Esophagus squamous epithelium (tissue), 5 donors: ENCODE data around the gene SPACDR. TPM values are rescaled to one million over a fixed set of nuclear protein-coding genes. Genes with fewer than 3 reads are reported as not detected.

Source experiments
- DNase-seq: peaks from one replicate; lab custom pipeline; 2025; lab: John Stamatoyannopoulos, UW
- H3K27ac ChIP-seq, 4 donors: fragments of 200-600 bp; sonication (generic); one replicate each; pipeline ENCODE4 v1.5.1; 2016 to 2019; ENCODE audit warnings: mild to moderate bottlenecking in 1 of 4
- H3K27me3 ChIP-seq, 4 donors: fragments of 200-600 bp; sonication (generic); 1 replicate in 3 of 4; 2 replicates in 1 of 4; pipeline versions ENCODE4 v1.5.1 to v1.6.0; 2017 to 2021; ENCODE audit warnings: antibody characterized with exemption in 1 of 4
- H3K36me3 ChIP-seq, 3 donors: fragments of 200-600 bp; sonication (generic); one replicate each; pipeline ENCODE4 v1.5.1; 2016 to 2019
- H3K4me1 ChIP-seq, 3 donors: fragments of 200-600 bp; sonication (generic); one replicate each; pipeline ENCODE4 v1.5.1; 2017 to 2019
- H3K4me3 ChIP-seq, 4 donors: fragments of 200-600 bp; sonication (generic); 1 replicate in 3 of 4; 2 replicates in 1 of 4; pipeline ENCODE4 v1.5.1; 2016 to 2019; ENCODE audit warnings: mild to moderate bottlenecking in 2 of 4, moderate library complexity in 1 of 4
- H3K9me3 ChIP-seq, 3 donors: fragments of 200-600 bp; sonication (generic); one replicate each; pipeline ENCODE4 v1.5.1; 2016 to 2019
- POLR2A ChIP-seq, 4 donors: fragments of 450-650 bp; IDR thresholded peaks; one replicate each; pipeline ENCODE4 v1.6.1; 2017; ENCODE audit warnings: antibody characterized with exemption in 4 of 4, mild to moderate bottlenecking in 4 of 4, moderate library complexity in 3 of 4
- WGBS, 2 donors: methylation state at CpG; one replicate each; pipeline ENCODE4 v1.1.5; 2018; 5-methylcytosine and 5-hydroxymethylcytosine counted together
- intact Hi-C: fragments of 100-400 bp; cut with DNase I; formaldehyde crosslinking; loops from one replicate; pipeline ENCODE4 v1.15.0; 2022
- total RNA-seq, 4 donors: library from RNA; depleted of rRNA; stranded (reverse); fragments of >200 nt; gene quantifications; one replicate each; pipeline ENCODE4 v1.1.0, GENCODE V29; 2016
- TF ChIP-seq, protein P1 (sequence below), 6 experiments: fragments of 450-650 bp in 4 of 6; fragments of 200-600 bp in 2 of 6; sonication (generic) in 2 of 6; IDR thresholded peaks; one replicate each; pipeline ENCODE4 v1.5.1; 2016 to 2019; ENCODE audit warnings: antibody characterized with exemption in 6 of 6, mild to moderate bottlenecking in 4 of 6, moderate library complexity in 4 of 6
- donor health status: DM: yes; HTN: yes; CAD: no.

SPACDR gene
- total RNA-seq, 4 donors from 2014 or later, result not detected

DNA sequence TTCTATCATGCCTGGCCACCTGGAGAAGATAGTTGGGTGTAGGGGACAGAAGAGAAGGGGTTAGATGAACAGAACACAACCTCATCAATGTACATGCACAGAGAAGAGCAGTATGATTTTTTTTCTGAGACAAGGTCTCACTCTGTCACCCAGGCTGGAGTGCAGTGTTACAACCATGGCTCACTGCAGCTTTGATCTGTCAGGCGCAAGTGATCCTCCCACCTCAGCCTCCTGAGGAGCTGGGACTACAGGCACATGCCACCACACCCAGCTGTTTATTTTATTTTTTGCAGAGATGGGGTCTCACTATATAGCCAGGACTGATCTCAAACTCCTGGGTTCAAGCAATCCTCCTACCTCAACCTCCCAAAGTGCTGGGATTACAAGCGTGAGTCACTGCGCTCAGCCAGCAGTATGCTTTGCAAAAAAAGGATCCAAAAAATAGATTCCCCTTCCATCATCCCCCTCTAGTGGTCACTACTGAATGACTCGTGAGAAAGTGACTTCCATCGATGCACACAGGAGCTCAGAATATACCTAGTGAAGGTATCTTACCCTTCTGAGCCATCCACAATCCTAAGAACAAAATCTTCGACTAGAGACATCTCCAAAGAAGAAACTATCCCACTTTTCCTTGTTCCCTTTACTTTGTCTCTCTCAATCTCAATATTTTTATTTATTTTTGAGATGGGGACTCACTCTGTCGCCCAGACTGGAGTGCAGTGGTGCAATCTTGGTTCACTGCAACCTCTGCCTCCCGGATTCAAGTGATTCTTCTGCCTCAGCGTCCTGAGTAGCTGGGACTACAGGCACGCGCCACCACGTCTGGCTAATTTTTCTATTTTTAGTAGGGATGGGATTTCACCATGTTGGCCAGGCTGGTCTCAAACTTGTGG, 56.5 kb downstream of the SPACDR start:
- 44 to 50% methylated on average over 11 to 12 of the region's 12 CpGs for WGBS, 2 donors
- Histone ChIP-seq H3K4me1 (peaks cover 0 to 8% (median 0%) of the 10 kb centered on the region in 3 donors), H3K36me3 (no peaks in the 10 kb centered on the region), H3K4me3 (no peak overlapping the region), H3K27me3 (no peaks in the 10 kb centered on the region), H3K9me3 (no peaks in the 10 kb centered on the region), H3K27ac (no peak overlapping the region)
- TF ChIP-seq, protein P1, sequence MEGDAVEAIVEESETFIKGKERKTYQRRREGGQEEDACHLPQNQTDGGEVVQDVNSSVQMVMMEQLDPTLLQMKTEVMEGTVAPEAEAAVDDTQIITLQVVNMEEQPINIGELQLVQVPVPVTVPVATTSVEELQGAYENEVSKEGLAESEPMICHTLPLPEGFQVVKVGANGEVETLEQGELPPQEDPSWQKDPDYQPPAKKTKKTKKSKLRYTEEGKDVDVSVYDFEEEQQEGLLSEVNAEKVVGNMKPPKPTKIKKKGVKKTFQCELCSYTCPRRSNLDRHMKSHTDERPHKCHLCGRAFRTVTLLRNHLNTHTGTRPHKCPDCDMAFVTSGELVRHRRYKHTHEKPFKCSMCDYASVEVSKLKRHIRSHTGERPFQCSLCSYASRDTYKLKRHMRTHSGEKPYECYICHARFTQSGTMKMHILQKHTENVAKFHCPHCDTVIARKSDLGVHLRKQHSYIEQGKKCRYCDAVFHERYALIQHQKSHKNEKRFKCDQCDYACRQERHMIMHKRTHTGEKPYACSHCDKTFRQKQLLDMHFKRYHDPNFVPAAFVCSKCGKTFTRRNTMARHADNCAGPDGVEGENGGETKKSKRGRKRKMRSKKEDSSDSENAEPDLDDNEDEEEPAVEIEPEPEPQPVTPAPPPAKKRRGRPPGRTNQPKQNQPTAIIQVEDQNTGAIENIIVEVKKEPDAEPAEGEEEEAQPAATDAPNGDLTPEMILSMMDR (IDR thresholded peaks at IDR 0.05), result peak; percentile 17 to 64 (median 54)
- no peak for TF ChIP-seq POLR2A (IDR thresholded peaks at IDR 0.05)
- DNase-seq, result no peak
- intact Hi-C loops, result no loop called here

GRCh38 chr7:100406767-100407166, 57.3 kb downstream of the SPACDR start:
- no peak for DNase-seq
- no peak for TF ChIP-seq POLR2A (IDR thresholded peaks at IDR 0.05)
- TF ChIP-seq, protein P1 (IDR thresholded peaks at IDR 0.05), result no peak
- Histone ChIP-seq H3K36me3 (no peaks in the 10 kb centered on the region), H3K9me3 (no peaks in the 10 kb centered on the region), H3K4me3 (no peak overlapping the region), H3K27me3 (no peaks in the 10 kb centered on the region), H3K27ac (no peak overlapping the region), H3K4me1 (peaks cover 0 to 8% (median 0%) of the 10 kb centered on the region in 3 donors)
- intact Hi-C loops, result no loop called here
- 36 to 43% methylated on average over 6 of the region's 6 CpGs for WGBS, 2 donors

Other genes with a start within 250 kb of the SPACDR start
- gene PVRIG, start 244.3 kb downstream of the SPACDR start, total RNA-seq, result under 1 TPM; 0.26 to 0.99 (median 0.67) TPM
- not detected for gene SPDYE3, start 156.6 kb downstream of the SPACDR start, total RNA-seq
- 10 to 100 TPM; 11.1 to 38.1 (median 25.7) TPM for gene PILRB, start 106.1 kb downstream of the SPACDR start, total RNA-seq
- 1 to 10 TPM in 2 of 4 donors, under 1 TPM in 2; 0.61 to 5.0 (median 1.1) TPM for gene PILRA, start 90.8 kb downstream of the SPACDR start, total RNA-seq
- 1 to 10 TPM in 2 of 4 donors, under 1 TPM in 2; 0.83 to 4.2 (median 1.5) TPM for gene ZCWPW1, start 35.6 kb downstream of the SPACDR start, total RNA-seq
- 10 to 100 TPM; 18.0 to 27.7 (median 23.4) TPM for gene MEPCE, start 34.4 kb downstream of the SPACDR start, total RNA-seq
- 10 to 100 TPM; 18.4 to 28.2 (median 26.4) TPM for gene PPP1R35, start 27.8 kb downstream of the SPACDR start, total RNA-seq
- 10 to 100 TPM; 29.2 to 65.0 (median 33.7) TPM for gene TSC22D4, start 15.0 kb upstream of the SPACDR start, total RNA-seq
- 1 to 10 TPM in 1 of 4 donors, under 1 TPM in 2, not detected in 1; 0.31 to 1.1 (median 0.57) TPM for gene NYAP1, start 19.7 kb upstream of the SPACDR start, total RNA-seq
- gene AGFG2, start 74.9 kb upstream of the SPACDR start, total RNA-seq, result 10 to 100 TPM; 14.5 to 49.2 (median 26.6) TPM
- gene SAP25, start 109.6 kb upstream of the SPACDR start, total RNA-seq, result 1 to 10 TPM in 1 of 4 donors, under 1 TPM in 1, not detected in 2; 0.38 to 1.8 TPM
- gene LRCH4, start 121.9 kb upstream of the SPACDR start, total RNA-seq, result 10 to 100 TPM; 50.1 to 84.0 (median 70.4) TPM
- 1 to 10 TPM in 1 of 4 donors, under 1 TPM in 2, not detected in 1; 0.19 to 1.6 (median 0.29) TPM for gene FBXO24, start 122.1 kb upstream of the SPACDR start, total RNA-seq
- gene PCOLCE, start 138.1 kb upstream of the SPACDR start, total RNA-seq, result 10 to 100 TPM in 2 of 4 donors, 1 to 10 TPM in 2; 4.6 to 23.8 (median 9.9) TPM
- gene MOSPD3, start 148.3 kb upstream of the SPACDR start, total RNA-seq, result 10 to 100 TPM in 3 of 4 donors, 1 to 10 TPM in 1; 7.6 to 22.4 (median 15.5) TPM
- gene TFR2, start 177.3 kb upstream of the SPACDR start, total RNA-seq, result 1 to 10 TPM in 1 of 4 donors, under 1 TPM in 3; 0.38 to 1.1 (median 0.84) TPM
- not detected for gene ACTL6B, start 192.2 kb upstream of the SPACDR start, total RNA-seq
- gene GNB2, start 209.5 kb upstream of the SPACDR start, total RNA-seq, result 100 to 1,000 TPM; 186 to 306 (median 226) TPM
- 10 to 100 TPM in 3 of 4 donors, 1 to 10 TPM in 1; 8.0 to 24.2 (median 13.8) TPM for gene GIGYF1, start 230.0 kb upstream of the SPACDR start, total RNA-seq
- gene POP7, start 241.9 kb upstream of the SPACDR start, total RNA-seq, result 10 to 100 TPM; 28.0 to 36.7 (median 30.0) TPM